Prostate gland (tissue), 2 donors: ENCODE data around the gene GRB7. TPM values are rescaled to one million over a fixed set of nuclear protein-coding genes. Genes with fewer than 3 reads are reported as not detected.

ENCODE experiments used
- DNase-seq: peaks from one replicate; pipeline ENCODE4 v3.0.0-alpha.2; 2019; ENCODE audit warnings: low spot score
- H3K27ac ChIP-seq, 2 donors: fragments of 200-600 bp; sonication (generic); 2 replicates each; pipeline ENCODE4 v1.5.1; 2017 to 2019
- H3K27me3 ChIP-seq: fragments of 200-600 bp; sonication (generic); replicated peaks from 2 replicates; pipeline ENCODE4 v1.5.1; 2019; ENCODE audit not compliant: insufficient read depth
- H3K36me3 ChIP-seq, 2 donors: fragments of 200-600 bp; sonication (generic); 1 replicate in 1 of 2; 2 replicates in 1 of 2; pipeline versions ENCODE4 v1.5.1 to v1.8.1; 2017 to 2019
- H3K4me1 ChIP-seq: fragments of 200-600 bp; sonication (generic); replicated peaks from 2 replicates; pipeline ENCODE4 v1.5.1; 2019
- H3K4me3 ChIP-seq, 2 donors: fragments of 200-600 bp; sonication (generic); 2 replicates each; pipeline ENCODE4 v1.5.1; 2017 to 2019
- H3K9me3 ChIP-seq: fragments of 200-600 bp; sonication (generic); 2 replicates; pipeline ENCODE4 v1.5.1; 2017
- POLR2A ChIP-seq: fragments of 450-650 bp; IDR thresholded peaks from one replicate; pipeline ENCODE4 v1.6.1; 2016; ENCODE audit warnings: antibody characterized with exemption, mild to moderate bottlenecking
- POLR2AphosphoS5 ChIP-seq: sonication (generic); formaldehyde crosslinking; IDR thresholded peaks from one replicate; pipeline ENCODE4 v1.6.1; 2017; ENCODE audit warnings: antibody characterized with exemption
- WGBS: methylation state at CpG from one replicate; pipeline ENCODE4 v1.1.5; 2018; 5-methylcytosine and 5-hydroxymethylcytosine counted together
- intact Hi-C: fragments of 100-400 bp; cut with DNase I; formaldehyde crosslinking; loops from one replicate; pipeline ENCODE4 v1.14.2; 2022
- total RNA-seq, 2 donors: library from RNA; depleted of rRNA; stranded (reverse); fragments of >200 nt; gene quantifications; one replicate each; pipeline ENCODE4 v1.1.0, GENCODE V29; 2016
- TF ChIP-seq, protein P1 (sequence below), 4 experiments: fragments of 200-600 bp in 2 of 4; fragments of 450-650 bp in 2 of 4; sonication (generic) in 2 of 4; IDR thresholded peaks; 1 replicate in 3 of 4; 2 replicates in 1 of 4; pipeline ENCODE4 v1.5.1; 2016 to 2019; ENCODE audit warnings: antibody characterized with exemption in 4 of 4, mild to moderate bottlenecking in 2 of 4, moderate library complexity in 2 of 4

GRB7 gene
- total RNA-seq, 2 donors from 2014 or later, result 25.7 to 32.6 TPM

DNA sequence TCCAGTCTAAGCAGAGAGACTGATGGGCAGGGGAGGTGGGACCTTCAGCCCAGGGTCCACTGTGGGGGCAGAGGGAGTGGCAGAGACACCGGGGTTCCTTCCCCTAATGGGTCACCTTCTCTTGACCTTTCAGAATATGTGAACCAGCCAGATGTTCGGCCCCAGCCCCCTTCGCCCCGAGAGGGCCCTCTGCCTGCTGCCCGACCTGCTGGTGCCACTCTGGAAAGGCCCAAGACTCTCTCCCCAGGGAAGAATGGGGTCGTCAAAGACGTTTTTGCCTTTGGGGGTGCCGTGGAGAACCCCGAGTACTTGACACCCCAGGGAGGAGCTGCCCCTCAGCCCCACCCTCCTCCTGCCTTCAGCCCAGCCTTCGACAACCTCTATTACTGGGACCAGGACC, 10.2 kb upstream of the GRB7 start:
- Histone ChIP-seq H3K27me3 (no peaks in the 10 kb centered on the region), H3K4me3 (no peak overlapping the region), H3K36me3 (peaks cover 0 to 22% of the 10 kb centered on the region in 2 donors), H3K27ac (peak overlapping the region; percentile 18 to 31), H3K9me3 (no peaks in the 10 kb centered on the region), H3K4me1 (no peaks in the 10 kb centered on the region)
- 75% methylated on average over 10 of the region's 10 CpGs for WGBS
- TF ChIP-seq, protein P1, sequence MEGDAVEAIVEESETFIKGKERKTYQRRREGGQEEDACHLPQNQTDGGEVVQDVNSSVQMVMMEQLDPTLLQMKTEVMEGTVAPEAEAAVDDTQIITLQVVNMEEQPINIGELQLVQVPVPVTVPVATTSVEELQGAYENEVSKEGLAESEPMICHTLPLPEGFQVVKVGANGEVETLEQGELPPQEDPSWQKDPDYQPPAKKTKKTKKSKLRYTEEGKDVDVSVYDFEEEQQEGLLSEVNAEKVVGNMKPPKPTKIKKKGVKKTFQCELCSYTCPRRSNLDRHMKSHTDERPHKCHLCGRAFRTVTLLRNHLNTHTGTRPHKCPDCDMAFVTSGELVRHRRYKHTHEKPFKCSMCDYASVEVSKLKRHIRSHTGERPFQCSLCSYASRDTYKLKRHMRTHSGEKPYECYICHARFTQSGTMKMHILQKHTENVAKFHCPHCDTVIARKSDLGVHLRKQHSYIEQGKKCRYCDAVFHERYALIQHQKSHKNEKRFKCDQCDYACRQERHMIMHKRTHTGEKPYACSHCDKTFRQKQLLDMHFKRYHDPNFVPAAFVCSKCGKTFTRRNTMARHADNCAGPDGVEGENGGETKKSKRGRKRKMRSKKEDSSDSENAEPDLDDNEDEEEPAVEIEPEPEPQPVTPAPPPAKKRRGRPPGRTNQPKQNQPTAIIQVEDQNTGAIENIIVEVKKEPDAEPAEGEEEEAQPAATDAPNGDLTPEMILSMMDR (IDR thresholded peaks at IDR 0.05), result no peak
- intact Hi-C loops, result no loop called here
- DNase-seq, result no peak

DNA sequence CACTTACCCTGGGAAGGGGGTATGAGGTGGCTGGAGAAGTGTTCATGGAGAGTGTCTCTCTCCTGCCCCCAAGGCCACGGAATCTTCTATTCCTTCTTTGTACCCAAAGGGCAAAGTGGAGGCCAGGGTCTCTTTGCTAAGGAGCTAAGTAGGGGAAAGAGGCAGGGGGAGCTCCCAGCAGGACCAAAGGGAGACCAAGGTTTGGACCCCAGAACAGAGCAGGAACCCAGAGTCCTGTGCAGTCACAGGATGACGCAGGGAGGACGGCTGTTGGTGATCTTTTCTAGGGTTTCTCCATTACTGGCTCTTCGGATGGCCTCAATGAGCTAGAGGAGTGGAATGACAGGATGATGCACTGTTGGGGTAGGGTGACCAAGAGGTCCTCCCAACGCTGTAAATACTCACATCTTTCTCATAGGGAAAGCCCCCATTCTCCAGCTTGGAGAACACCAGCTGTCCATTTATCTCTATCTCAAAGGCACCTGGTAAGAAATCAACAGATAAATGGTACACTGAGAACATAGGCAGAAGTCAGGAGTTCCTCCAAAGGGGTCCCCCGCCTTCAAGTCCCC, 8.4 kb upstream of the GRB7 start:
- no peaks in the 10 kb centered on the region for H3K27me3 ChIP-seq
- H3K4me1 ChIP-seq, result no peaks in the 10 kb centered on the region
- TF ChIP-seq, protein P1 (IDR thresholded peaks at IDR 0.05), result no peak
- TF ChIP-seq POLR2AphosphoS5, result no peak
- peak overlapping the region; percentile 61 to 85 for H3K4me3 ChIP-seq
- H3K9me3 ChIP-seq, result no peaks in the 10 kb centered on the region
- H3K36me3 ChIP-seq, result peaks cover 0 to 22% of the 10 kb centered on the region in 2 donors
- DNase-seq, result no peak
- 76% methylated on average over 6 of the region's 6 CpGs for WGBS
- intact Hi-C loops, result no loop called here
- peak overlapping the region; percentile 89 to 95 for H3K27ac ChIP-seq

- WGBS, result under 1% methylated on average over 65 of the region's 65 CpGs
- no peaks in the 10 kb centered on the region for H3K9me3 ChIP-seq
- H3K4me1 ChIP-seq, result no peaks in the 10 kb centered on the region
- no peaks in the 10 kb centered on the region for H3K27me3 ChIP-seq
- intact Hi-C loops, result loop anchor here (5.0 kb wide), 1 partner anchor 108 kb away; no protein-coding TSS in a partner anchor
- TF ChIP-seq POLR2A, result peak; percentile 81
- peak; percentile 91 for TF ChIP-seq POLR2AphosphoS5
- TF ChIP-seq, protein P1 (IDR thresholded peaks at IDR 0.05), result peak; percentile 95 to 98 (median 96)
- peaks cover 0 to 12% of the 10 kb centered on the region in 2 donors for H3K36me3 ChIP-seq
- peak within 1 kb of the TSS; percentile 61 to 85 for H3K4me3 ChIP-seq
- H3K27ac ChIP-seq, result peak within 1 kb of the TSS; percentile 89 to 95
- DNase-seq, result peak; percentile 90
Observed at GRCh38 chr17:39730095-39730921, 7.4 kb upstream of the GRB7 start, which contains the start of gene MIEN1. TSS of gene MIEN1 (minus strand) at chr17:39730532. CDS start at chr17:39730495, 37 bp downstream.

GRCh38 chr17:39732586-39732985, 5.2 kb upstream of the GRB7 start:
- intact Hi-C loops, result loop anchor here (5.0 kb wide), 1 partner anchor 110 kb away; no protein-coding TSS in a partner anchor
- H3K36me3 ChIP-seq, result peaks cover 0 to 5% of the 10 kb centered on the region in 2 donors
- TF ChIP-seq, protein P1 (IDR thresholded peaks at IDR 0.05), result no peak
- TF ChIP-seq POLR2AphosphoS5 (no peak), POLR2A (no peak)
- WGBS, result 95% methylated on average over 3 of the region's 3 CpGs
- no peak for DNase-seq
- H3K9me3 ChIP-seq, result no peaks in the 10 kb centered on the region
- H3K4me3 ChIP-seq, result no peak overlapping the region
- H3K27me3 ChIP-seq, result no peaks in the 10 kb centered on the region
- no peak overlapping the region for H3K27ac ChIP-seq
- H3K4me1 ChIP-seq, result no peaks in the 10 kb centered on the region
